K562 (cell line): Measurements from ENCODE around the gene MTRFR. TPM values are rescaled to one million over a fixed set of nuclear protein-coding genes. Genes with fewer than 3 reads are reported as not detected.

Source experiments
- BDP1 ChIP-seq: IDR thresholded peaks from 3 replicates; pipeline ENCODE4 v1.6.1; 2011; ENCODE audit not compliant: insufficient read length, insufficient read depth
- CCAR2 ChIP-seq: fragments of 200-400 bp; formaldehyde crosslinking; IDR thresholded peaks from 2 replicates; pipeline ENCODE4 v1.6.1; 2017; ENCODE audit warnings: mild to moderate bottlenecking, low read depth, low read length
- E2F5 ChIP-seq: sonication (generic); formaldehyde crosslinking; IDR thresholded peaks from 2 replicates; pipeline ENCODE4 v1.8.0; 2022; ENCODE audit warnings: mild to moderate bottlenecking, missing genetic modification reagents
- FOXA3 ChIP-seq, 2 experiments: fragments of 450-650 bp in 1 of 2; sonication (generic) in 1 of 2; formaldehyde crosslinking; IDR thresholded peaks in 1 of 2; conservative IDR thresholded peaks in 1 of 2; 2 replicates each; pipeline versions ENCODE4 v1.4.0 to v1.8.0; 2020 to 2022; ENCODE audit warnings: mild to moderate bottlenecking in 2 of 2, missing genetic modification reagents in 1 of 2
- FOXJ2 ChIP-seq: fragments of 200-800 bp; sonication (Bioruptor generic); IDR thresholded peaks from 2 replicates; pipeline ENCODE4 v1.6.1; 2016; ENCODE audit warnings: missing genetic modification characterization, missing compliant biosample characterization
- HDAC8 ChIP-seq: fragments of 450-650 bp; IDR thresholded peaks from 2 replicates; pipeline ENCODE4 v1.6.1; 2016; ENCODE audit warnings: mild to moderate bottlenecking, missing genetic modification characterization, moderate library complexity, missing compliant biosample characterization
- HLTF ChIP-seq: fragments of 450-650 bp; IDR thresholded peaks from 2 replicates; pipeline ENCODE4 v1.6.1; 2016
- HMGN3 ChIP-seq: IDR thresholded peaks from 2 replicates; pipeline ENCODE4 v1.6.1; 2011; ENCODE audit warnings: borderline replicate concordance, low read depth, mild to moderate bottlenecking, mixed read lengths, low read length; ENCODE audit not compliant: insufficient read length; ENCODE audit errors: extremely low read depth
- MTA2 ChIP-seq: fragments of 450-650 bp; IDR thresholded peaks from 2 replicates; pipeline ENCODE4 v1.6.1; 2016; ENCODE audit warnings: low read depth
- NCOA2 ChIP-seq, 2 experiments: fragments of 450-650 bp; IDR thresholded peaks; 2 replicates each; pipeline ENCODE4 v1.6.1; 2018; ENCODE audit warnings: mild to moderate bottlenecking in 2 of 2, moderate library complexity in 1 of 2; ENCODE audit not compliant: partially characterized antibody in 2 of 2
- NFIC ChIP-seq: fragments of 450-650 bp; IDR thresholded peaks from 2 replicates; pipeline ENCODE4 v1.6.1; 2017; ENCODE audit warnings: mild to moderate bottlenecking, inconsistent platforms
- PML ChIP-seq: IDR thresholded peaks from 2 replicates; pipeline ENCODE4 v1.6.1; 2012; ENCODE audit warnings: low read length, inconsistent platforms
- PRMT5 ChIP-seq: sonication (generic); formaldehyde crosslinking; IDR thresholded peaks from 2 replicates; pipeline ENCODE4 v1.5.0; 2020; ENCODE audit warnings: missing genetic modification reagents
- PRPF4 ChIP-seq: fragments of 200-400 bp; formaldehyde crosslinking; IDR thresholded peaks from one replicate; pipeline ENCODE4 v1.6.1; 2017; ENCODE audit warnings: low read length, low read depth, mild to moderate bottlenecking; ENCODE audit not compliant: insufficient read depth, poor library complexity, severe bottlenecking
- RFX1 ChIP-seq: fragments of 450-650 bp; IDR thresholded peaks from 2 replicates; pipeline ENCODE4 v1.6.1; 2016; ENCODE audit warnings: mild to moderate bottlenecking, moderate library complexity
- SMAD3 ChIP-seq: fragments of 450-650 bp; formaldehyde crosslinking; conservative IDR thresholded peaks from 2 replicates; pipeline ENCODE4 v1.4.0; 2020; ENCODE audit warnings: mild to moderate bottlenecking
- TAF15 ChIP-seq: fragments of 200-400 bp; formaldehyde crosslinking; IDR thresholded peaks from 2 replicates; pipeline ENCODE4 v1.6.1; 2017; ENCODE audit warnings: mild to moderate bottlenecking, low read depth, low read length, moderate library complexity
- TEAD1 ChIP-seq, 2 experiments: fragments of 450-650 bp in 1 of 2; sonication (generic) in 1 of 2; formaldehyde crosslinking; IDR thresholded peaks; 2 replicates each; pipeline versions ENCODE4 v1.4.0 to v1.8.0; 2020 to 2022; ENCODE audit warnings: mild to moderate bottlenecking in 2 of 2, missing genetic modification reagents in 1 of 2
- ZNF395 ChIP-seq: fragments of 200-800 bp; sonication (Bioruptor generic); IDR thresholded peaks from 2 replicates; pipeline ENCODE4 v1.6.1; 2017; ENCODE audit warnings: missing genetic modification characterization, missing compliant biosample characterization
- ZNF583 ChIP-seq: fragments of 250-450 bp; sonication (Bioruptor Pico); IDR thresholded peaks from 2 replicates; pipeline ENCODE4 v1.4.0; 2020
- ZNF586 ChIP-seq: fragments of 450-650 bp; formaldehyde crosslinking; conservative IDR thresholded peaks from 2 replicates; pipeline ENCODE4 v1.4.0; 2020; ENCODE audit warnings: mild to moderate bottlenecking, moderate library complexity
- ZNF696 ChIP-seq: fragments of 250-450 bp; sonication (Bioruptor Pico); conservative IDR thresholded peaks from 2 replicates; pipeline ENCODE4 v1.4.0; 2020; ENCODE audit warnings: mild to moderate bottlenecking, moderate library complexity
- ZSCAN29 ChIP-seq: fragments of 450-650 bp; IDR thresholded peaks from 2 replicates; pipeline ENCODE4 v1.6.1; 2017
- polyA plus RNA-seq, 8 experiments: library from polyadenylated mRNA; depleted of rRNA in 4 of 8; stranded (reverse) in 5 of 8; unstranded in 3 of 8; fragments of >200 nt; fragmentation: Nextera tagmentation in 2 of 8; fragmentation: Illumina TruSeq in 1 of 8; extraction: Ambion mirVana in 2 of 8; extraction: Trizol in 1 of 8; gene quantifications; 2 replicates each; pipeline versions ENCODE4 v1.2.1 to v1.2.3, GENCODE V29; 2011 to 2014; ENCODE audit warnings: inconsistent platforms in 1 of 8, missing spikeins in 1 of 8
- total RNA-seq, 7 experiments: library from RNA; depleted of rRNA in 6 of 7; stranded (reverse); fragments of >200 nt in 6 of 7; fragmentation: Illumina TruSeq in 2 of 7; extraction: Trizol in 2 of 7; gene quantifications; 2 replicates each; pipeline versions ENCODE4 v1.2.1 to v1.2.3, GENCODE V29; 2011 to 2021; ENCODE audit warnings: low replicate concordance in 1 of 7

The MTRFR gene
- total and polyA plus RNA-seq, 9 of the 15 experiments (the other 6 are each of a cell fraction or from before 2014, with no cell fraction given): 16.7 to 55.6 (median 34.7) TPM

- TF ChIP-seq HLTF: peak; percentile 84; the same call in 1 of the 2 replicates
- no peak for TF ChIP-seq BDP1
- TF ChIP-seq CCAR2: no peak
- TF ChIP-seq MTA2: no peak
- TF ChIP-seq FOXJ2 (tag): no peak
- peak; percentile 30 to 89; a peak in 1 of 4 replicates for TF ChIP-seq FOXA3 (CRISPR knock-in tag; conservative IDR thresholded peaks at IDR 0.05 in 1 of 2, IDR thresholded peaks at IDR 0.05 in 1 of 2)
- 0 out of 2 replicates have a peak, but pooled peaks have one; percentile 67 for TF ChIP-seq E2F5 (CRISPR knock-in tag)
- no peak for TF ChIP-seq TAF15
- TF ChIP-seq HMGN3: peak; percentile 86
- no peak for TF ChIP-seq ZNF586 (CRISPR knock-in tag)
- TF ChIP-seq NCOA2 (IDR thresholded peaks at IDR 0.05; ENCODE audit: partially characterized antibody in 2 of 2): no peak
- no peak for TF ChIP-seq RFX1
- no peak for TF ChIP-seq HDAC8 (tag)
- TF ChIP-seq PRPF4: peak; percentile 85
- TF ChIP-seq ZNF696 (CRISPR knock-in tag): no peak
- TF ChIP-seq TEAD1 (CRISPR knock-in tag; IDR thresholded peaks at IDR 0.05): 0 out of 4 replicates have a peak, but pooled peaks of 1 of the 2 experiments have one; percentile 50
- peak; percentile 82 for TF ChIP-seq ZNF395
- peak; percentile 93 for TF ChIP-seq PML
- TF ChIP-seq ZNF583 (CRISPR knock-in tag): 0 out of 2 replicates have a peak, but pooled peaks have one; percentile 44
- TF ChIP-seq NFIC: peak; percentile 83
- 0 out of 2 replicates have a peak, but pooled peaks have one; percentile 14 for TF ChIP-seq ZSCAN29
- TF ChIP-seq SMAD3: peak; percentile 71; the same call in 1 of the 2 replicates
- TF ChIP-seq PRMT5 (CRISPR knock-in tag): no peak
These were observed at the start of gene MTRFR, which contains the start of gene MPHOSPH9 (continued) for GRCh38 chr12:123232807-123233504.
